IMR-90 (cell line): ENCODE results near the gene SERPINA3.

Source experiments
- CTCF ChIP-seq: conservative IDR thresholded peaks from 2 replicates; pipeline ENCODE4 v1.5.1; 2012; ENCODE audit warnings: mild to moderate bottlenecking, low read depth, low read length, improper control_type of control experiment
- ELK1 ChIP-seq: fragments of 150-350 bp; IDR thresholded peaks from 2 replicates; pipeline ENCODE4 v1.6.1; 2016; ENCODE audit warnings: low read depth, mild to moderate bottlenecking, low read length, moderate library complexity, borderline replicate concordance

GRCh38 chr14:94598506-94598815 lies 13.7 kb upstream of the SERPINA3 start:
- TF ChIP-seq CTCF (no peak), ELK1 (no peak)
